Stimulated activated CD8-positive, alpha-beta memory T cell treated with anti-CD3 and anti-CD28 coated beads, Interleukin-2, amount 100 ng/mL, for 48 hours (primary cell): ENCODE measurements around the gene MAST3.
"Not testable (repeated sequence)": the region's sequence is repeated elsewhere in the genome, so short reads cannot be mapped to it uniquely, and the experiment has no call there.

Experiments
- DNase-seq, 2 donors: peaks; one replicate each; pipeline ENCODE4 v3.0.0-alpha.2; 2020; ENCODE audit warnings: low read depth in 2 of 2

The MAST3 gene

DNA sequence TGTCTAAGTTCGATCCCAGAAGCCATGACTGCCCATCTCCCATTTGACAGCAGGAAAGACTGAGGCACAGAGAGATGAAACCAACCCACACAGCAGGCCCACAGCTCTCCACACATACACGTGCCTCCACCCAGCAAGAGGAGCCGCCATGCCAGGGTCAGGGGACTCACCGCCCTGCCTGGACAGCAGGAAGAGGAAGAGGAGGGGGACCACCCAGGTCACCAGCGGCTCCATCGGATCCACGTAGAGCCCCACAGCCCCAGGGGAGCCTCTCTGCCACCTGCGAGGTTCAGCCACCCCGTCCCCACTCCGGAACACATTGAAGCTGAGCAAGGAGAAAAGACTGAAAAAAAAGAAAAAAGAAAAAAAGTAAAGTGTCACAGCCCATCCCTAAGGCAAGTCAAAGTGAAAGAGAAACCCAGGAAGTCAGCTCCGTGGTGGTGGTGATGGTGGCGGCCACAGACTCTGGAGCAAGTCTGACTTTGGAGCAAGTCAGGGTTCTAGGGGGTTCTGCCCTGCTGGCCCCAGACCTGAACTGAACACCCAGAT is 10.9 kb upstream of the MAST3 start, which contains the start of gene IL12RB1:
IL12RB1 (minus strand) TSS at position 345 of the 549 bp plus-strand sequence; CDS start at position 234, 111 bp downstream.
- DNase-seq = peak; percentile 39 to 43

DNA sequence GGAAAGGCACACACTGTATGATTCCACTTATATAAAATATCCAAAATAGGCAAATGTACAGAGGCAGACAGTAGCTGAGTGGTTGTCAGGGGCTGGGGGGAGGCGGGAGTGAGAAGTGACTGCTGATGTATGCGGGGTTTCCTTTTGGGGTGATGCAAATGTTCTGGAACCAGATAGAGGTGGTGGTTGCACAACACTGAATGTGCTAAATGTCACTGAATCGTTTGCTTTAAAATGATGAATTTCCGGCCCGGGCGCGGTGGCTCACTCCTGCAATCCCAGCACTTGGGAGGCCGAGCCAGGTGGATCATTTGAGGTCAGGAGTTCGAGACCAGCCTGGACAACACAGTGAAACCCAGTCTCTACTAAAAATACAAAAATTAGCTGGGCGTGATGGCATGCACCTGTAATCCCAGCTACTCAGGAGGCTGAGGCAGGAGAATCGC is 8.5 kb upstream of the MAST3 start:
- DNase-seq = peak; percentile 43 to 58

DNA sequence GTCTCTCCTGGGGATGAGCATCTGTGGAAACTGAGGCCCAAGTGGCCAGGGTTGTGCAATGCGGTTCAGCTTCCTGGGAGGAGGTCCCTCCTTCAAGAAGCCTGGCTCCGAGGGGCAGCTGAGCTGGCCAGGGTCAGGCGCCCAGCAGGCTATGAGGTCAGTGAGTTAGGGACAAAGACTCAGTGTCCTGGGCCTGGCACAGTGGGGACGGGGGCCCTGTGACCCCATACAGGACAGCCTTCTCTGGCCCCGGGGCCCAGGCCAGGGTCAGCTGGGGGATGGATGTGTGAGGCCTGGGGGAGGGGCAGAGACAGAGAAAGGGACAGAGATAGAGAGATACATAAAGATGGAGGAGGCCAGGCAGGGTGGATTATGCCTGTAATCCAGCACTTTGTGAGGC is 7.9 kb upstream of the MAST3 start:
- DNase-seq = no peak

DNA sequence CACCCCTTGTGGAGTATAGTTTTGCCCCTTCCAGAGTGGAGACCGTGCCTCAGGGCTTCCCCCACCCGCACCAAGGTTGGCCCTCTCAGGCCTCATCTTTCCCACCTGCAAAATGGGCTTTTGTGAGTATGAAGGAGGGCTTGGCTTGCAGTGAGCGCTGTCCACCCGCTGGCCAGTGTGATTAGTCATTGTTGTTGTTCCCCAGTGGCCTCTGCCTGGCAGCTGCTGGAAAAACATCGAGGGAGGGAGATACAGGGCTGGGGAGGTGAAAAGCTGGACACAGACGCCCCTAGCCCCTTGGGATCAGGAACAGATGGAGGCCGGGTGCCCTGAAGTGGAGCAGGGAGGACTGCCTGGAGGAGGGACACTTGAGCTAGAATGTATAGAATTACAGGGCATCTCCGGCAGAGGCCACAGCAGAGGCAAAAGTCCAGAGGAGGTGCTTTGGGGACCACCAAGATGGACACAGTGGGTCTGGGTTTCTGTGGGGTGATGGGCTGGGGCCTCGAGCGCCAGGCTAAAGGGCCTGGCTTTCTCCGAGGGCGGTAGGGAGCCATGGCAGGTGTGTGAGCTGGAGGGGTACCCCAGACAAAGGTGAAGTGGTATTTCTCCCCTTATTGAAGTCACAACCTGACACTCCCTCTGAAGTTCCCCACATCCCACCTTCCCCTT is 6.9 kb upstream of the MAST3 start:
- no peak for DNase-seq

DNA sequence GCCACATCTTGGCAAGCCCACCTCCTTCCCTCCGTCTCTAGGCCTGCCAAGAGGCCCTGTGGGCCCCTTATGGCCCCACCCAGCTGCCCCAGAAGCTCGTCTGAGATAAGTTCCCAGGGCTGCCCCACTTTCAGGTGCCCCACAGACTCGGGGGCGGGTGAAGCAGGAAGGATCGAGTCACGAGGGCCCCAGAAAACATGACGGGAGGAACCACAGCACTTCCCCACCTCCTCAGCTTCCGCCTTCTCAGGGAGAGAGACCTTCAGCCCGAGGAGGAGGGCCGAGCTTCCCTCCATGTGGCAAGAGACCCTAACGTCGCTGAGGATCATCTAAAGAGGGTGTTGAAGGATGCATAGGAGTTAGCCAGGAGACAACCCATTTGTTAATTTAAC is 6.4 kb upstream of the MAST3 start:
- peak; percentile 74 to 83 for DNase-seq

DNA sequence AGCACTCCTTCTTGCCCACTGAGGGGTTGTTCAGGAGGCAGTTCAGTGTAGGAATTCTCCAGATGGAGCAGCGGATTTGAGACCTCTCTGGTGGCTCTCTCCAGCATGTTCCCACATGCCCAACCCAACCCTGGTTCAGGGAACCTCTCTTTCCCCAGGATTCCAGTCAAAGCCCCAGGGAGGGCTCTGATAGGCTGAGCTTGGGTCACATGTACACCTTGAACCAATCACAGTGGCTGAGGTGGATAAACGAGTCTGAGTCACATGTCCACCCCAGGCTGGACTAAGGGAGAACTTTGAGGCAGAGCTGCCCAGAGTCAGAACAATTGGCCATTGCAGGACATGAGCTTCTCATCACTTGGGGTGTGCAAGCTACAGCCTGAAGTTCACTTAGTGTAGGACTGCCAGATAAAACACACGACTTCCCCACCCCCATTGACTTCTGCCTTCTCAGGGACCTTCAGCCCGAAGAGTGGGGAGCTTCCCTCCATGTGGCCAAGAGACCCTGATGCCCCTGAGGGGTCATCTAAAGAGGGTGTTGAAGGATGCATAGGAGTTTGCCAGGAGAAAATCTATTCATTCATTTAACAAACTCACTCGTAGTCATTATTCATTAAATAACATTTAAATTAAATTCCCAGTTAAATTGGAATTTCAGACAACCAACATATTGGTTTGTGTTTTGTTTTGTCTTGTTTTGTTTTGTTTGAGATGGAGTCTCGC is 4.0 kb upstream of the MAST3 start:
- no peak for DNase-seq

DNA sequence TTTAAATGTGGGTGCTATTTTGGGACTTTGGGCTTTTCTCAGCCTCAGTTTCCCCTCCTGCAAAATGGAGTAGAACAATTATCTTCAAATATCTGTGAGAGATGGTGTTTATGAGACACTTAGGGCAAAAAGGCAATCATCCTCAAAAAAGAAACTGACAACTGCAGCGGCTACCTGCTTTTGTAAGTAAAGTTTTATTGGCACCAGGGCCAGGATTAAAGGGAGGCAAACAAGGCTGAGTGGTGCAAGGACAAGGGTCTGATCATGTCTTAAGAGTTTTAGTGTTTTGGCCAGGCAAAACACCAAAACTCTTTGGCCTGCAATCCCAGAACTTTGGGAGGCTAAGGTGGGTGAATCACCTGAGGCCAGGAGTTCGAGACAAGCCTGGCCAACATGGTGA is 1.3 kb upstream of the MAST3 start:
- DNase-seq = no peak

DNA sequence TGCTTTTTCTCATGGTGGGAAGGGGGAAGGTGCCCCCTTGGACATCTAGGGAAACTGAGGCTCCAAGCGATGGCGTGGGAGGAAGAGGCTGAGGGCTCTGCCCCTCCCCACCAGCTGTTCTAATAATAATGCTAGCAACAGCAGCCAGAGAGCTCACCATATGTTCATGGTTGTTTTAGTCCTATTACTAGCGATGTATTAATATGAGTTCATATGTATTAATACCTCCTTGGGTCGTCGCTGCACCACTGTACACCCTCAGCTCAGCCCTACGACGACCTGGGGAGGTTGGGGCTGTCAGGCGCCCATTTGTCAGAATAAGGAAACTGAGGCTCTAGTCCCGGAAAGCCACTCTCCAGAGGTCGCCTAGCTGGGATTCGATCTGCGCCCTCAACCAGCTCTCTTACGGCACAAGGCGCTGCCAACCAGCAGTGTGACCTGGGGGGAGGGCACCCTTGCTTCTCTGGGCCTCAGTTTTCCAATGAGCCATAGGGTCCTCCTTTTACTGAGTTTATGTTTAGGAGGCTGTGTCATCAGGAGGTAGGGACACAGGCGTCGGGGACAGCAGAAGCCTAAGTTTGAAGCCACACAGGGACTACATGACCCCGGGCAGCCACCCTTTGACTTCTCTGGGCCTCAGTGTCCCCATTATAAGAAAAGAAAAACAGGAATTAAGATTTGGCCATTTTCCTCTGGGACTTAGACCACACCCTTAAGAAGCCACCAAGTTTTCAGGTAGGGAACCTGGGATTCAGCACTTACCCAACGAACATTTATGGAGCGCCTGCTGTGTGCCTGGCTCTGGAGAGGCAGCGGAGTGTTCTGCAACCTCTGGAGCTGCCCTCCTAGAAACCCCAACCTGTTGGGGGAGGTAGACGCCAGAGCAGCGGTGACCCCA is 664 bp downstream of the MAST3 start:
- no peak for DNase-seq

DNA sequence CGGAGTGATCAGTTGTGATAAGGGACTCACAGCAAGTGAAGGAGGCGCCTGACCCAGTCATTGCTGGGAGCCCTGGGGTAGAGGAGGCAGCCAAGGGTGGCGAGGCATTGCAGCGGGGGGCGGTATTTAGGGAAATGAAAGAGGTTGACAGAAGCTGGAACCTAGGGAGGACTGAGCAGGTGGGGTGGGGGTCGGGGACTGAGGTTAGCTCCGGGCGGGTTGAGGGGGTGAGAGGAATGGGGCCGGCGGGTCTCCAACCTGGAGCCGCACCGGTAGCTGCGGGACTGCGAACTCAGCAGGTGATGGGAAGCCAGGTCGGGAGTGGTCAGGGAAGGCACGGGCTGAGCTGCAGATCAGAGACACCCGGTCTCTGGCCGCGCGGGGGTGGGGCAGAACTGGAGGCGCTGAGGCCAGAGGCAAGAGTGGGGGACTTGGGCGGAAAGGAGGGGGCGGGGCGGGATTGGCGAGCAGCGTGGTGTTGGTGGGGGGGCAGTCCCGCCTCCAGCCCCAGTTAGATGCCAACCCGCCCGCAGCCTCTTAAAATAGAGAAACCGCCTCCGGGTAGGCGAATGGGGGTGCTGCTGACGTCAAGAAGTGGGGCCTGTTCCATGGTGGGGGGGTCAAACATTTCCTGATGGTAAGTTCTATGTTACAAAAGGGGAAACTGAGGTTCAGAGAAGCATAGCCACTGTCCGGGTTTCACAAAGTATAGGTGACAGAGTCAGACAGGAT is 1.5 kb downstream of the MAST3 start:
- DNase-seq = no peak

DNA sequence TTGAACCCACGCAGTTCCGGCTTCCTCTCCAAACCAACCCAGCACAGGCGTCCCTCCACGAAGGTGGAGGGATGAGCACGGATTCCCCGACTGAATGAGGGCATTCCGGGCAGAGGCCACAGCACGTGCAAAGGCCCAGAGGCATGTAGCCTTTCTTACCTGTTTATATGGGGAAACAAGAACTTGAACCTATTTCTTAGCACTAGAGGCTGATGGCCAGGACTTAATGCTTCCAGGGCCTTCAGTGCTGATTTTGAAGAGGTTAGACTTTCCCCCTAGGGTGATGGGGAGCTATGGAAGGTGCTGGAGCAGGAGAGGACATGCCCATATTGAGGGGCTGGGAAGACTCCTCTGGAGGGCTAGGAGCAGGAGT is 2.0 kb downstream of the MAST3 start:
- no peak for DNase-seq

DNA sequence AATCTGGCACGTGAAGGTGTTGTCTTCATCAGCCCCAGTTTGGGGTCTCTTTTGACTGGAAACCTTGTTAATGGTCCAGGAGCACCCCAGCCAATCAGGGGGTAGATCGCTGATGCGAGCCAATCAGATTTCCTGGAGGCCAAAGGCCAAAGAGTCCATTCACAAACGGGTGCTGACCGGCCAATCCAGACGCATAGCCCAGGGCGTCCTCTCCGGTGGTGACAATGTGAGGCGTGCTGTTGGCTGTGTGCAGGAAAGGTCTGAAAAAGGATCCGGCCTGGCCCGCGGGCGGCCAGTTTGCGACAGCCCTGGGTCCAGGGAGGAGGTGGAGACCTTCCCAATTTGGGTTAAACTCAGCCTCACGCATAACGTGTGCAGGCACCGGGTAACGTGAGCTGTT is 3.1 kb downstream of the MAST3 start:
- no peak for DNase-seq

DNA sequence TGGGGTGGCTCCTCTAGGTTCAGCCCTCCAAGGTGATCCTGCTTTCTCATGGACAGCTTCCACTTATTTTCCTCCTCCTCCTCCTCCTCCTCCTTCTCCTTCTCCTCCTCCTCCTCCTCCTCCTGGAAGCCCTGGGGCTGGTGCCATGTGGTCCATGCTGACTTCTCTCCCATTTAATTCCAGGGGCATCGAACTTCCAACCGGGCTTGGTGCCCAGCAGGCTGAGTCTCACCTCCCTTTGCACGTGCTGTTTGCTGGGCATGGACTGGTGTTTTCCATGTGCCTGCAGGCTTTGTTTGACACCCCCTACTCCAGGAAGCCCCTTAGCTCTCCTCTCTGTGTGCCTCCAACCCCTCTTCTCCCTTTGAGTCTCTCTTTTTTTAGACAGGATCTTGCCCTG is 3.7 kb downstream of the MAST3 start:
- DNase-seq = no peak

DNA sequence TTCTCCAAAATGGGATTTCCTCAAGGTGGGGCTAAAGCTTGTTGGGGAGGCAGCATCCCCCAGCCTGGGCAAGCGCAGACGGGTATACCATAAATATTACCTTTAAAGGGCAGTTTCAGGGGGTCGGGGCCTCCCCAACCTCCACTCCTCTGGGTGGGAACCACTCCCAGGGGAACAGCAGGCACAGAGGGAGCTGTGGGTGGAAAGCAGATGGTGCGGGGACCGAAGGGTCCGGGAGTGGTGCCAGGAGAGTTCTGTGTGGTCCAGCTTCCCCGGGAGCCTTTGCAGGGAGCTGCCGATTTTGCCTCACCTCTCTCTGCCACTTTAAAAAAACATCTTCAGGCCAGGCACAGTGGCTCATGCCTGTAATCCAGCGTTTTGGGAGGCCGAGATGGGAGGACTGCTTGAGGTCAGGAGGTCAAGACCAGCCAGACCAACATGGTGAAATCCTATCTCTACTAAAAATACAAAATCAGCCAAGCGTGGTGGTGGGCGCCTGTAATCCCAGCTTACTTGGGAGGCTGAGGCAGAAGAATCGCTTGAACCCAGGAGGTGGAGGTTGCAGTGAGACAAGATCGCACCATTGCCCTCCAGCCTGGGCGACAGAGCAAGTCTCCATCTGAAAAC is 5.5 kb downstream of the MAST3 start:
- DNase-seq = no peak

DNA sequence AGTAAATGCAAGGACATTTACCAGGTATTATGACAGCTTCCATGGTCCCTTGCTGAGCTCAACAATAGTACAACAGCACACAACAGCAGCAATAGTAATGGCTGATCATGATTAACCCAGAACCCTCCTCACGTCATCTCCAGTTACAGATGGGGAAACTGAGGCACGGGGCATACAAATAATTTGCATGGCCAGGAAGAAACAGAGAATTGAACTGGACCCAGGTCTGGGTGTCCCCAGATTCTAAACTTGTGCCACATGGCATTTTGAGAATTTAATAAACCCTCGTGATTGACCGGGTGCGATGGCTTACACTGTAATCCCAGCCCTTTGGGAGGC is 7.2 kb downstream of the MAST3 start:
- DNase-seq = no peak

DNA sequence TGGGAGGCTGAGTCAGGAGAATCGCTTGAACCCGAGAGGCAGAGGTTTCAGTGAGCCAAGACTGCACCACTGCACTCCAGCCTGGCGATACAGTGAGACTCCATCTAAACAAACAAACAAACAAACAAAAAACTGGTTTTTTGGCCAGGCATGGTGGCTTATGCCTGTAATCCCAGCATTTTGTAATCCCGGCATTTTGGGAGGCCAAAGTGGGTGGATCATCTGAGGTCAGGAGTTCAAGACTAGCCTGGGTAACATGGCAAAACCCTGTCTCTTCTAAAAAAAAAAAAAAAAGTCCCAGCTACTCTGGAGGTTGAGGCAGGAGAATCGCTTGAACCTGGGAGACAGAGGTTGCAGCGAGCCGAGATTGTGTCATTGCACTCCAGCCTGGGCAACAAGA is 7.7 kb downstream of the MAST3 start:
- not testable (repeated sequence) for DNase-seq

DNA sequence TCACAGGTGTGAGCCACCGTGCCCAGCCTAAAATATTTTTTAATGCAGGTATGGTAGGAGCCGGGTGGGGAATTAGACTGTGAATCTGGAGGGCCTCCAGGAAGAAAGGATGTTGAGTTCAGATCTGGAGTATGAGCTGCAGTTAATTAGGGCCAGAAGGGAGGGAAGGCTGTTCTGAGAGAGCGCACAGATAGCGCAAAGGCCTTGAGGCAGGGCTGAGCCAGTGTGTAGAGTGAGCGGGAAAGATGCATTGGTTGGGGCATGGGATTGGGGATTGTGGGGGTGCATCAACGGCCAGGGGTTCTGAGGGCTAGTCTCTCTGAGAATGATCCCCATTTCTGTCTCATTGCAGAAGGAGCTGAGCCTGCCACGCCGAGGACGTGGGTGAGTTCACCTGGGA is 9.7 kb downstream of the MAST3 start:
- no peak for DNase-seq

DNA sequence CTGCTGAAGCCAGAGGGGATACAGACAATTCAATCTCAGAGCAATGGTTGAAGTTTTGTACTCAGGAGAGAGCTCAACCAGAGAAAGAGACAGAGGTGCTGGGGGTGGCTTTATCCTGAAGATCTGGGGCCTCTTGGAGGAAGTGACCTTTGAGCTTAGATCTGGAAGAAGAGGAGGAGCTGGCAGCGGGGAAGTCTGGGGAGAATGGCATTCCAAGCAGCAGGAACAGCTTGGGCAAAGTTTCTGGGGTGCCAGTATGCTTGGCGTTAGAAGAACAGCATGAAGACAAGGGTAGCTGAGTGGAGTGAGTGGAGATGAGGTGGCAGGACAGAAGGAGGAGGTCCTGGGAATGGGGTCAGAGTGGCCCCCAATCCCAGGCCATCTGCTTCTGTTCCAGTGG is 11.3 kb downstream of the MAST3 start:
- no peak for DNase-seq

DNA sequence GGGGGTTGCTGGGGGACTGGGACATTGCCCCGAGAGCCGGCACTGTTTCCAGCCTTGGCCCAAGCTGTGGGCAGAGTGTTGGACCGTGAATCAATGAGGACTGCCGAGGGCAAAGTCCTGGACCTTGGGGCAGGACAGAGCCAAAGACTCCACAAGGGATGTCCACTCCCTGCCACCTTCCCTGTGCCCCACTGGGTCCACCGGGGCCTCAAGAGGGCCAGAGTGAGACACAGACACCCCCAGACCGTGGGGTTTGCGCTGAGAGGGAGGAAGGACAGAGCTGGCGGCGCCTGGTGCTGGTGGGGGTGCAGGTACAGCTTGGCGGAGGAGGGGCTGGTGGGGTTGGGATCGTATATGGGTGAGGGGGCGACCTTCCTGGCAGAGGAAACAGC is 11.8 kb downstream of the MAST3 start:
- DNase-seq = no peak

DNA sequence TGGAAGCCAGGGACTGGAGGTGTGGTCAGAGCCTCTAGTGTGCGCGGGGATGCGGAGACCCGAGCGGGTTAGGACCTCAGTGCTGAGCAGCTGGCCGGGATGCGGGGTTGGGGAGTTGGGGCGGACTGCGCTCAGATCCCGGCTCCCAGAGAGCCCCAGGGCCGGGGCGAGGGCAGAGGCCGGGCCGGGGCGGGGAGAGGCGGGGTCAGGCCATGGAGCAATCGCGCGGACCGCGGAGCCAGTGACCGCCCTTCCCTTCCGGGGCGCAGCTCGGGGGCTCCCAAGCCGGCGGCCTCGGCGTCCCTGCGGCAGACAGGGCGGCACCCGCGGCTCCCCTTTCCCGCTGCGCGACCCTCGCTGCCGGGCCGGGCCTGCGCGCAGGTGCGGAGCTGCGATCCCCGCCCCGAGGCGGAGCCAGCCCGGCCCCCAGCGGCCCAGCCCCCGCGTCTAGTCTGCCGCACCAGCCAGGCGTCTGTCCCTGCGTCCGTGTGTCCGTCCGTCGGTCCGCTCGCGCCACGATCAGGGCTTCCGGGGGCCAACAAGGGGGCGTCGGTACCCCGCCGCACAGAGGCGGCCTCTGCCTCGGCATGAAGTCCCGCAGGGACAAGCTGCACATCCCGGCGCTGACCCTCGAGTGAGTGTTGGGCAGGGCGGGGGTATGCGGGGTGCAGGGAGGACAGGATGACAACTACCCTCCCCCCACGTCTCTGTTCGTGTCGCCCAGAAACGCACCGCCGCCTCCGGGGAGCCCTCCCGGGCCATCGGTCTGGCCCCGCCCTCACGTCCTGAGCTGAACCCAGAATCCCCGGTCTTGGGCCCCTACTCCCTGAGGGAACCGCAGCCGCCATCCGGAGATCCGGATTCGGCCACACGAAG is 12.4 kb downstream of the MAST3 start:
- DNase-seq = peak; percentile 40 to 51

DNA sequence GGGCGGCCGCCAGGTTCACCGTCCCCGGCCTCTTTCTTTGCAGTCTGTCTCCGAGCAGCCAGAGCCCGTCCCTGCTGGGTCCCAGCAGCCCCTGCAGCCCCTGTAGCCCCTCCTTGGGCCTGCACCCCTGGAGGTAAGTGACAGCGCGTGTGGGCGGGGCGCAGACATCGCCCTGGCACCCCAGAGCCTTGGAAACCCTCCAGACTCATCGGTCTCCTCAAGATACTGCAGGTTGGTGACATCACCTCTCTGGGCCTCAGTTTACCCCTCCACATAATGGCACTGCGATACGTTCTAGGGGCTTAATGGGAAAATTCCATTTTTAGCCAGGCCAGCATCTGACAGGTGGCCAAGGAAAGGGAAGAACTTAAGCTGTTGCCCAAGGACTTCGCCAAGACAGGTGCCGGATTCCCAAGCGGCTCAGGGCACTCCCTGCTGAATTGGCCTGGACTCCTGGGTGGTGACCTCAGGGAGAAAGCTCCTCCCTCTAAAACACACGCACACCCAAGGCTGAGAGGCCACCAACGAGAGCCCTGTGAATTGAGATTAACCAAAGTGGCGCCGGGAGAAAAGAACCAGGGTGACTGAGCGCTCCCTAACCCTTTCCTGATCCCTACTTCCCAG is 13.1 kb downstream of the MAST3 start:
- DNase-seq = no peak
